WTC11 (cell line): ENCODE data around the gene POLR3GL. TPM values are rescaled to one million over a fixed set of nuclear protein-coding genes. Genes with fewer than 3 reads are reported as not detected.

Experiments used
- ATAC-seq: fragments of 200-7000 bp; cut with Tn5 transposase; 2 replicates; pipeline ENCODE4 v1.10.0; 2021; ENCODE audit warnings: mild to moderate bottlenecking, moderate library complexity
- CTCF ChIA-PET: fragments of 300-600 bp; sonication (Branson Sonifier 250); formaldehyde crosslinking; loops from one replicate; lab custom pipeline; 2021; ENCODE audit warnings: antibody characterized with exemption; lab: Charles Lee
- POLR2A ChIA-PET: fragments of 350-600 bp; sonication (Branson Sonifier 250); formaldehyde crosslinking; loops from one replicate; lab custom pipeline; 2021; ENCODE audit warnings: antibody characterized with exemption; lab: Charles Lee
- DNase-seq: peaks from one replicate; pipeline ENCODE4 v3.0.0; 2021; ENCODE audit warnings: low spot score
- H3K27ac Mint-ChIP-seq: 2 replicates; pipeline ENCODE4 v1.8.0; 2021; ENCODE audit warnings: mixed read lengths
- H3K27me3 Mint-ChIP-seq: 2 replicates; pipeline ENCODE4 v1.8.0; 2021; ENCODE audit warnings: low read depth, mild to moderate bottlenecking, moderate library complexity, mixed read lengths
- H3K36me3 Mint-ChIP-seq: 2 replicates; pipeline ENCODE4 v1.8.0; 2021; ENCODE audit warnings: mixed read lengths
- H3K4me1 Mint-ChIP-seq: 2 replicates; pipeline ENCODE4 v1.8.0; 2022; ENCODE audit warnings: mixed read lengths
- H3K4me3 Mint-ChIP-seq: 2 replicates; pipeline ENCODE4 v1.8.0; 2021; ENCODE audit warnings: mild to moderate bottlenecking, moderate library complexity, mixed read lengths
- H3K9me3 Mint-ChIP-seq: 2 replicates; pipeline ENCODE4 v1.8.0; 2021; ENCODE audit warnings: mixed read lengths
- ELF4 ChIP-seq: sonication (generic); formaldehyde crosslinking; IDR thresholded peaks from 2 replicates; pipeline ENCODE4 v1.8.1; 2022; ENCODE audit warnings: low read depth, mild to moderate bottlenecking, moderate library complexity, missing genetic modification reagents
- FOXJ3 ChIP-seq: sonication (generic); formaldehyde crosslinking; IDR thresholded peaks from 2 replicates; pipeline ENCODE4 v1.9.0; 2021; ENCODE audit warnings: missing genetic modification reagents, mild to moderate bottlenecking, borderline replicate concordance
- FOXK1 ChIP-seq: sonication (generic); formaldehyde crosslinking; IDR thresholded peaks from 2 replicates; pipeline ENCODE4 v1.8.0; 2022; ENCODE audit warnings: mild to moderate bottlenecking, moderate library complexity, missing genetic modification reagents
- GABPB1 ChIP-seq: sonication (generic); formaldehyde crosslinking; IDR thresholded peaks from 2 replicates; pipeline ENCODE4 v1.8.1; 2023; ENCODE audit warnings: mild to moderate bottlenecking, missing genetic modification reagents
- NR2C2 ChIP-seq: sonication (generic); formaldehyde crosslinking; IDR thresholded peaks from 2 replicates; pipeline ENCODE4 v1.8.0; 2022; ENCODE audit warnings: mild to moderate bottlenecking, missing genetic modification reagents
- SMAD3 ChIP-seq: sonication (generic); formaldehyde crosslinking; IDR thresholded peaks from 2 replicates; pipeline ENCODE4 v1.8.0; 2022; ENCODE audit warnings: missing genetic modification reagents, mild to moderate bottlenecking, borderline replicate concordance
- SP1 ChIP-seq: sonication (generic); formaldehyde crosslinking; conservative IDR thresholded peaks from 2 replicates; pipeline ENCODE4 v1.8.1; 2022; ENCODE audit warnings: missing genetic modification reagents
- TCF7 ChIP-seq: sonication (generic); formaldehyde crosslinking; IDR thresholded peaks from 2 replicates; pipeline ENCODE4 v1.8.0; 2022; ENCODE audit warnings: mild to moderate bottlenecking, low read depth, missing genetic modification reagents, moderate library complexity
- TEAD4 ChIP-seq: sonication (generic); formaldehyde crosslinking; IDR thresholded peaks from 2 replicates; pipeline ENCODE4 v1.8.0; 2022; ENCODE audit warnings: mild to moderate bottlenecking, missing genetic modification reagents
- ZNF423 ChIP-seq: fragments of 250-450 bp; sonication (Bioruptor Pico); IDR thresholded peaks from 2 replicates; pipeline ENCODE4 v2.1.2; 2022; ENCODE audit warnings: mild to moderate bottlenecking, moderate library complexity
- total RNA-seq: library from RNA; stranded (reverse); gene quantifications from 3 replicates; pipeline ENCODE4 v1.2.3, GENCODE V29; 2021
- TF ChIP-seq, protein P1 (sequence below): sonication (generic); formaldehyde crosslinking; IDR thresholded peaks from 2 replicates; pipeline ENCODE4 v1.8.0; 2023; ENCODE audit warnings: missing genetic modification reagents
- TF ChIP-seq, protein P2 (sequence below): sonication (generic); formaldehyde crosslinking; IDR thresholded peaks from 2 replicates; pipeline ENCODE4 v1.8.0; 2022; ENCODE audit warnings: mild to moderate bottlenecking, missing genetic modification reagents
- TF ChIP-seq, protein P3 (sequence below): sonication (generic); formaldehyde crosslinking; IDR thresholded peaks from 2 replicates; pipeline ENCODE4 v1.8.1; 2022; ENCODE audit warnings: low read depth, missing genetic modification reagents, borderline replicate concordance
- TF ChIP-seq, protein P4 (sequence below): fragments of 250-450 bp; sonication (Bioruptor Pico); IDR thresholded peaks from 2 replicates; pipeline ENCODE4 v1.9.0; 2021; ENCODE audit warnings: moderate library complexity, mild to moderate bottlenecking, inconsistent platforms, borderline replicate concordance
- TF ChIP-seq, protein P5 (sequence below): sonication (generic); formaldehyde crosslinking; IDR thresholded peaks from 2 replicates; pipeline ENCODE4 v1.8.0; 2022; ENCODE audit warnings: mild to moderate bottlenecking, missing genetic modification reagents
- TF ChIP-seq, protein P6 (sequence below): fragments of 250-450 bp; sonication (Bioruptor Pico); IDR thresholded peaks from 2 replicates; pipeline ENCODE4 v1.8.0; 2021; ENCODE audit warnings: mild to moderate bottlenecking
- TF ChIP-seq, protein P7 (sequence below): sonication (generic); formaldehyde crosslinking; IDR thresholded peaks from 2 replicates; pipeline ENCODE4 v1.8.1; 2022; ENCODE audit warnings: missing genetic modification reagents, borderline replicate concordance
- TF ChIP-seq, protein P8 (sequence below): sonication (generic); formaldehyde crosslinking; IDR thresholded peaks from 2 replicates; pipeline ENCODE4 v1.8.1; 2022; ENCODE audit warnings: low read depth, mild to moderate bottlenecking, moderate library complexity, missing genetic modification reagents, borderline replicate concordance
- TF ChIP-seq, protein P9 (sequence below): sonication (generic); formaldehyde crosslinking; IDR thresholded peaks from 2 replicates; pipeline ENCODE4 v1.8.1; 2023; ENCODE audit warnings: mild to moderate bottlenecking, missing genetic modification reagents
- TF ChIP-seq, protein P10 (sequence below): fragments of 250-450 bp; sonication (Bioruptor Pico); IDR thresholded peaks from 2 replicates; pipeline ENCODE4 v1.9.0; 2021; ENCODE audit warnings: mild to moderate bottlenecking

Gene POLR3GL
- total RNA-seq, 1 experiment from 2014 or later, result 3.8 TPM

DNA sequence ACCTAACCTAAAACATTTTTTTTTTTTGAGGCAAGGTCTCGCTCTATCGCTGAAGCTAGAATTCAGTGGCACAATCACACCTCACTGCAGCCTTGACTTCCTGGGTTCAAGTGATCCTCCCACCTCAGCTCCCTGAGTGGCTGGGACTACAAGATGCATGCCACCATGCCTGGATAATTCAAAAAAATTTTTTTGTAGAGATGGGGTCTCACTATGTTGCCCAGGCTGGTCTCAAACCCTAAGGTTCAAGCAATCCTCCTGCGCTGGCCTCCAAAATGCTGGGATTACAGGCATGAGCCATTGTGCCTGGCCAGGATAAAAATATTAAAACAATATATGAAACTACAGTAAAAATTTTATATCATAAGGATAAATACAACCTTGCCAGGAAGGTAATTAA, 11.6 kb upstream of the POLR3GL start:
- no peak overlapping the region for H3K27ac Mint-ChIP-seq
- H3K9me3 Mint-ChIP-seq, result no peaks in the 10 kb centered on the region
- DNase-seq (no peak), ATAC-seq (no peak)
- no peak for TF ChIP-seq GABPB1 (CRISPR knock-in tag)
- no peak for TF ChIP-seq SP1 (CRISPR knock-in tag)
- TF ChIP-seq FOXK1 (CRISPR knock-in tag), result no peak
- TF ChIP-seq, protein P1, sequence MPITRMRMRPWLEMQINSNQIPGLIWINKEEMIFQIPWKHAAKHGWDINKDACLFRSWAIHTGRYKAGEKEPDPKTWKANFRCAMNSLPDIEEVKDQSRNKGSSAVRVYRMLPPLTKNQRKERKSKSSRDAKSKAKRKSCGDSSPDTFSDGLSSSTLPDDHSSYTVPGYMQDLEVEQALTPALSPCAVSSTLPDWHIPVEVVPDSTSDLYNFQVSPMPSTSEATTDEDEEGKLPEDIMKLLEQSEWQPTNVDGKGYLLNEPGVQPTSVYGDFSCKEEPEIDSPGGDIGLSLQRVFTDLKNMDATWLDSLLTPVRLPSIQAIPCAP (CRISPR knock-in tag), result no peak
- TF ChIP-seq, protein P2, sequence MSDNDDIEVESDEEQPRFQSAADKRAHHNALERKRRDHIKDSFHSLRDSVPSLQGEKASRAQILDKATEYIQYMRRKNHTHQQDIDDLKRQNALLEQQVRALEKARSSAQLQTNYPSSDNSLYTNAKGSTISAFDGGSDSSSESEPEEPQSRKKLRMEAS, result no peak
- TF ChIP-seq, protein P3, sequence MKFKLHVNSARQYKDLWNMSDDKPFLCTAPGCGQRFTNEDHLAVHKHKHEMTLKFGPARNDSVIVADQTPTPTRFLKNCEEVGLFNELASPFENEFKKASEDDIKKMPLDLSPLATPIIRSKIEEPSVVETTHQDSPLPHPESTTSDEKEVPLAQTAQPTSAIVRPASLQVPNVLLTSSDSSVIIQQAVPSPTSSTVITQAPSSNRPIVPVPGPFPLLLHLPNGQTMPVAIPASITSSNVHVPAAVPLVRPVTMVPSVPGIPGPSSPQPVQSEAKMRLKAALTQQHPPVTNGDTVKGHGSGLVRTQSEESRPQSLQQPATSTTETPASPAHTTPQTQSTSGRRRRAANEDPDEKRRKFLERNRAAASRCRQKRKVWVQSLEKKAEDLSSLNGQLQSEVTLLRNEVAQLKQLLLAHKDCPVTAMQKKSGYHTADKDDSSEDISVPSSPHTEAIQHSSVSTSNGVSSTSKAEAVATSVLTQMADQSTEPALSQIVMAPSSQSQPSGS (CRISPR knock-in tag), result no peak
- TF ChIP-seq, protein P4, sequence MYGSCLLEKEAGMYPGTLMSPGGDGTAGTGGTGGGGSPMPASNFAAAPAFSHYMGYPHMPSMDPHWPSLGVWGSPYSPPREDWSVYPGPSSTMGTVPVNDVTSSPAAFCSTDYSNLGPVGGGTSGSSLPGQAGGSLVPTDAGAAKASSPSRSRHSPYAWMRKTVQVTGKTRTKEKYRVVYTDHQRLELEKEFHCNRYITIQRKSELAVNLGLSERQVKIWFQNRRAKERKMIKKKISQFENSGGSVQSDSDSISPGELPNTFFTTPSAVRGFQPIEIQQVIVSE, result no peak
- TF ChIP-seq, protein P5, sequence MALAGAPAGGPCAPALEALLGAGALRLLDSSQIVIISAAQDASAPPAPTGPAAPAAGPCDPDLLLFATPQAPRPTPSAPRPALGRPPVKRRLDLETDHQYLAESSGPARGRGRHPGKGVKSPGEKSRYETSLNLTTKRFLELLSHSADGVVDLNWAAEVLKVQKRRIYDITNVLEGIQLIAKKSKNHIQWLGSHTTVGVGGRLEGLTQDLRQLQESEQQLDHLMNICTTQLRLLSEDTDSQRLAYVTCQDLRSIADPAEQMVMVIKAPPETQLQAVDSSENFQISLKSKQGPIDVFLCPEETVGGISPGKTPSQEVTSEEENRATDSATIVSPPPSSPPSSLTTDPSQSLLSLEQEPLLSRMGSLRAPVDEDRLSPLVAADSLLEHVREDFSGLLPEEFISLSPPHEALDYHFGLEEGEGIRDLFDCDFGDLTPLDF (CRISPR knock-in tag), result no peak
- TF ChIP-seq NR2C2, result no peak
- TF ChIP-seq, protein P6, sequence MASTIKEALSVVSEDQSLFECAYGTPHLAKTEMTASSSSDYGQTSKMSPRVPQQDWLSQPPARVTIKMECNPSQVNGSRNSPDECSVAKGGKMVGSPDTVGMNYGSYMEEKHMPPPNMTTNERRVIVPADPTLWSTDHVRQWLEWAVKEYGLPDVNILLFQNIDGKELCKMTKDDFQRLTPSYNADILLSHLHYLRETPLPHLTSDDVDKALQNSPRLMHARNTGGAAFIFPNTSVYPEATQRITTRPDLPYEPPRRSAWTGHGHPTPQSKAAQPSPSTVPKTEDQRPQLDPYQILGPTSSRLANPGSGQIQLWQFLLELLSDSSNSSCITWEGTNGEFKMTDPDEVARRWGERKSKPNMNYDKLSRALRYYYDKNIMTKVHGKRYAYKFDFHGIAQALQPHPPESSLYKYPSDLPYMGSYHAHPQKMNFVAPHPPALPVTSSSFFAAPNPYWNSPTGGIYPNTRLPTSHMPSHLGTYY, result no peak
- TF ChIP-seq, protein P7, sequence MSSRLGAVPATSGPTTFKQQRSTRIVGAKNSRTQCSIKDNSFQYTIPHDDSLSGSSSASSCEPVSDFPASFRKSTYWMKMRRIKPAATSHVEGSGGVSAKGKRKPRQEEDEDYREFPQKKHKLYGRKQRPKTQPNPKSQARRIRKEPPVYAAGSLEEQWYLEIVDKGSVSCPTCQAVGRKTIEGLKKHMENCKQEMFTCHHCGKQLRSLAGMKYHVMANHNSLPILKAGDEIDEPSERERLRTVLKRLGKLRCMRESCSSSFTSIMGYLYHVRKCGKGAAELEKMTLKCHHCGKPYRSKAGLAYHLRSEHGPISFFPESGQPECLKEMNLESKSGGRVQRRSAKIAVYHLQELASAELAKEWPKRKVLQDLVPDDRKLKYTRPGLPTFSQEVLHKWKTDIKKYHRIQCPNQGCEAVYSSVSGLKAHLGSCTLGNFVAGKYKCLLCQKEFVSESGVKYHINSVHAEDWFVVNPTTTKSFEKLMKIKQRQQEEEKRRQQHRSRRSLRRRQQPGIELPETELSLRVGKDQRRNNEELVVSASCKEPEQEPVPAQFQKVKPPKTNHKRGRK, result no peak
- TF ChIP-seq, protein P8, sequence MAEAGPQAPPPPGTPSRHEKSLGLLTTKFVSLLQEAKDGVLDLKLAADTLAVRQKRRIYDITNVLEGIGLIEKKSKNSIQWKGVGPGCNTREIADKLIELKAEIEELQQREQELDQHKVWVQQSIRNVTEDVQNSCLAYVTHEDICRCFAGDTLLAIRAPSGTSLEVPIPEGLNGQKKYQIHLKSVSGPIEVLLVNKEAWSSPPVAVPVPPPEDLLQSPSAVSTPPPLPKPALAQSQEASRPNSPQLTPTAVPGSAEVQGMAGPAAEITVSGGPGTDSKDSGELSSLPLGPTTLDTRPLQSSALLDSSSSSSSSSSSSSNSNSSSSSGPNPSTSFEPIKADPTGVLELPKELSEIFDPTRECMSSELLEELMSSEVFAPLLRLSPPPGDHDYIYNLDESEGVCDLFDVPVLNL (CRISPR knock-in tag), result no peak
- TF ChIP-seq FOXJ3 (CRISPR knock-in tag), result no peak
- no peak for TF ChIP-seq ZNF423
- no peak for TF ChIP-seq SMAD3
- H3K36me3 Mint-ChIP-seq, result no peaks in the 10 kb centered on the region
- H3K27me3 Mint-ChIP-seq, result peaks cover 49% of the 10 kb centered on the region
- CTCF ChIA-PET, result interaction anchor here (2.1 kb wide), 1 partner anchor 61 kb away, joined by 5 read pairs; no protein-coding TSS in a partner anchor
- H3K4me1 Mint-ChIP-seq, result peaks cover 14% of the 10 kb centered on the region
- POLR2A ChIA-PET, result no interaction called here
- H3K4me3 Mint-ChIP-seq, result no peak overlapping the region

DNA sequence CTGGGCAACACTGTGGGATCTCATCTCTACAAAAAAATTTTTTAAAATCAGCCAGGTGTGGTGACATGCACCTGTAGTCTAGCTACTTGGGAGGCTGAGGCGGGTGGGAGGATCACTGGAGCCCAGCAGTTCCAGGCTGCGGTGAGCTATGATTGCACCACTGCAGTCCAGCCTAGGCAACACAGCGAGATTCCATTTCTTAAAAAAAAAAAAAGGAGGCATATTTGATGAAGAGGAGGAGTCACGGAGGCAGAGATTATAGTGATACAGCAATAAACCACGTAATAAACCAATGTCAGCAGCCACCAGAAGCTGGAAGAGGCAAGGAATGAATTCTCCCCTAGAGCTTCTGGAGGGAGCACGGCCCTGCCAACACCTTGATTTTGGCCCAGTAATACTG, 10.6 kb upstream of the POLR3GL start:
- no peaks in the 10 kb centered on the region for H3K9me3 Mint-ChIP-seq
- no peak for ATAC-seq
- ChIA-PET CTCF (interaction anchor here (0.8 to 2.1 kb wide), 2 partner anchors 54 to 62 kb away, joined by 3 to 5 read pairs; no protein-coding TSS in a partner anchor), POLR2A (interaction anchor here (1.4 kb wide), 1 partner anchor 11 kb away, joined by 3 read pairs; the partner anchor contains the start of genes ANKRD34A and POLR3GL)
- DNase-seq, result no peak
- H3K36me3 Mint-ChIP-seq, result no peaks in the 10 kb centered on the region
- peaks cover 58% of the 10 kb centered on the region for H3K27me3 Mint-ChIP-seq
- no peak overlapping the region for H3K27ac Mint-ChIP-seq
- H3K4me1 Mint-ChIP-seq, result peaks cover 15% of the 10 kb centered on the region
- H3K4me3 Mint-ChIP-seq, result no peak overlapping the region
- TF ChIP-seq TEAD4 (CRISPR knock-in tag) (no peak), ELF4 (CRISPR knock-in tag) (no peak), TCF7 (CRISPR knock-in tag) (no peak), FOXK1 (CRISPR knock-in tag) (no peak)
- TF ChIP-seq, protein P9, sequence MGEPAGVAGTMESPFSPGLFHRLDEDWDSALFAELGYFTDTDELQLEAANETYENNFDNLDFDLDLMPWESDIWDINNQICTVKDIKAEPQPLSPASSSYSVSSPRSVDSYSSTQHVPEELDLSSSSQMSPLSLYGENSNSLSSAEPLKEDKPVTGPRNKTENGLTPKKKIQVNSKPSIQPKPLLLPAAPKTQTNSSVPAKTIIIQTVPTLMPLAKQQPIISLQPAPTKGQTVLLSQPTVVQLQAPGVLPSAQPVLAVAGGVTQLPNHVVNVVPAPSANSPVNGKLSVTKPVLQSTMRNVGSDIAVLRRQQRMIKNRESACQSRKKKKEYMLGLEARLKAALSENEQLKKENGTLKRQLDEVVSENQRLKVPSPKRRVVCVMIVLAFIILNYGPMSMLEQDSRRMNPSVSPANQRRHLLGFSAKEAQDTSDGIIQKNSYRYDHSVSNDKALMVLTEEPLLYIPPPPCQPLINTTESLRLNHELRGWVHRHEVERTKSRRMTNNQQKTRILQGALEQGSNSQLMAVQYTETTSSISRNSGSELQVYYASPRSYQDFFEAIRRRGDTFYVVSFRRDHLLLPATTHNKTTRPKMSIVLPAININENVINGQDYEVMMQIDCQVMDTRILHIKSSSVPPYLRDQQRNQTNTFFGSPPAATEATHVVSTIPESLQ, result no peak
- TF ChIP-seq, protein P10, sequence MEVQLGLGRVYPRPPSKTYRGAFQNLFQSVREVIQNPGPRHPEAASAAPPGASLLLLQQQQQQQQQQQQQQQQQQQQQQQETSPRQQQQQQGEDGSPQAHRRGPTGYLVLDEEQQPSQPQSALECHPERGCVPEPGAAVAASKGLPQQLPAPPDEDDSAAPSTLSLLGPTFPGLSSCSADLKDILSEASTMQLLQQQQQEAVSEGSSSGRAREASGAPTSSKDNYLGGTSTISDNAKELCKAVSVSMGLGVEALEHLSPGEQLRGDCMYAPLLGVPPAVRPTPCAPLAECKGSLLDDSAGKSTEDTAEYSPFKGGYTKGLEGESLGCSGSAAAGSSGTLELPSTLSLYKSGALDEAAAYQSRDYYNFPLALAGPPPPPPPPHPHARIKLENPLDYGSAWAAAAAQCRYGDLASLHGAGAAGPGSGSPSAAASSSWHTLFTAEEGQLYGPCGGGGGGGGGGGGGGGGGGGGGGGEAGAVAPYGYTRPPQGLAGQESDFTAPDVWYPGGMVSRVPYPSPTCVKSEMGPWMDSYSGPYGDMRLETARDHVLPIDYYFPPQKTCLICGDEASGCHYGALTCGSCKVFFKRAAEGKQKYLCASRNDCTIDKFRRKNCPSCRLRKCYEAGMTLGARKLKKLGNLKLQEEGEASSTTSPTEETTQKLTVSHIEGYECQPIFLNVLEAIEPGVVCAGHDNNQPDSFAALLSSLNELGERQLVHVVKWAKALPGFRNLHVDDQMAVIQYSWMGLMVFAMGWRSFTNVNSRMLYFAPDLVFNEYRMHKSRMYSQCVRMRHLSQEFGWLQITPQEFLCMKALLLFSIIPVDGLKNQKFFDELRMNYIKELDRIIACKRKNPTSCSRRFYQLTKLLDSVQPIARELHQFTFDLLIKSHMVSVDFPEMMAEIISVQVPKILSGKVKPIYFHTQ (CRISPR knock-in tag), result no peak
